HG03442 (cell line): ENCODE data around the gene MMP28.

Experiments
- ATAC-seq: cut with Tn5 transposase; IDR thresholded peaks from one replicate; pipeline ENCODE4 v1.9.1; 2021; ENCODE audit warnings: mild to moderate bottlenecking, moderate library complexity; ENCODE audit not compliant: unreplicated experiment

MMP28 gene

DNA sequence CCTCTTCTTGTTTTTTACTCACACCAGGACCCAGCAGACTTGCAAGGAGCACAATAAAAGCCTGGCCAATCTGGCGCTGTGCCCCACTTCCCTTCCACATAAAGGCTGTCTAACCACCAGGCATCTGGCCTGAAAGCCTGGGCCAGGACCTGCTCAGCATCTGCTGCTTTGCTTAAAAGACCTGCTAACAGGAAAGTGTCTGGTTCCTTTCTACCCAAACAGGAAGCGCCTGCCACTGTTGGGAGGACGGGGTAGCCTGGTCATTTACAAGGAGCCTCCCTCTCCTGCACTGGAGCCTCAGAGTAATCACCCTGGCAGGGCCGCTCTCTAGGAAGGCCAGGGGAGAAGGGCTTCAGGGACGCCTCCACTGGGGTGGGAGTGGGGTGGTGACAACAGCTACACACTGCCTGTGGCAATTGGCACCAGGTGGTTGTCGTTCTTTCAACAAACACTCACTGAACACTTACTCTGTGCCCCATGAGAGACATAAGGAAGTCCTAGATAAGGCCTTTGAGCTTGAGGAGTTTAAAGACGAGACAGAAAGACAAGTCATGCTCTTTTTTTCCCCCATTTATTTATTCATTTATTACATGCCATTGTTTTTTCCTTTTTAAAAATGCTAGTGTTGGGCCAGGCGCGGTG, 6.3 kb upstream of the MMP28 start:
- no peak for ATAC-seq

DNA sequence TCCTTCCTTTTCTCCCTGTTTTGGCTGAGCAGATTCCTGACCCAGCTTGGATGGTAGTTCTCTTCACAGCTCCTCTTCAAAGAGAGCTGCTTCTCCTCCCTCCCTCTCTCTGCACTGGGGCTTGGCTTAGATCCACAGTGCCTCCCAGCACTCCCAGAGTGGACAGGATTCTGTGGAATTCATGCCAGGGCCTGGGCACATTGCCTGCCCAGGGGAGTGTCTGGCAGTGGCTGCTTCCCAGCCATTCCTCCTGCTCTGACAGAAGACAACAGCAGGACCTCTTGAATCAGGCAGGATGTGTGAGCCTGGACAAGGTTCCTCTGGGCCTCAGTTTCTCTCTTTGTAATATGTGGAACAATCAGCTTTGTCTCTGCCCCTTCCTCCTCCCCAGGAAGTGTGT, 4.5 kb upstream of the MMP28 start:
- no peak for ATAC-seq

DNA sequence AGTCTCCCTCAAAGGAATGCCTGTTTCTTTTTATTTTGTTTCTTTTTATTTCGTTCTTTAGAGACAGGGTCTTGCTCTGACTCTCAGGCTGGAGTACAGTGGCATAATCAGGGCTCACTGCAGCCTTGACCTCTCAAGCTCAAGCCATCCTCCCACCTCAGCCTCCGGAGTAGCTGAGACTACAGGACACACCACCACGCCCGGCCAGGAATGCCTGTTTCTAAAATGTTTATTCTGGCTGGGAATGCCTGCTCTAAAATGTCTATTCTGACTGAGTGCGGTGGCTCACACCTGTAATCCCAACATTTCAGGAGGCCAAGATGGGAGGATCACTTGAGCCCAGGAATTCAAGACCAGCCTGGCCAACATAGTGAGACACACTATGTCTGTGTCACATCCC, 2.5 kb upstream of the MMP28 start:
- ATAC-seq, result no peak

DNA sequence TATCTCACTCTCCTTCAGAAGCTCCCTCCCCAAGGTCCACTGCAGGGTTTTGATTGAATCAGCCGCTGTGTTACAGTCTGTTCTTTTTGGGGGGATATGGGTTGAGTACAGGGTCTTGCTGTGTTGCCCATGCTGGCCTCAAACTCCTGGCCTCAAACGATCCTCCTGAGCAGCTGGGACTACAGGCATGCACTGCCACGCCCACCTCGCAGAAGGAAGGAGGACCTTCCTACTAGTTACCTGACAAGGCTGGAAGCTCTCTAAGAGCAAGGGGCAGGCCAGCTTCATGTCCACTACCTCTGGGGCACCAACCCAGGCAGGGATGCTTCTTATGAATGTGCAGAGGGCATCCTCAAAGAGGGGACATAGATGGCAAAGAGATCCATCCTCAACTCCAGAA, 1.9 kb upstream of the MMP28 start:
- ATAC-seq, result no peak

DNA sequence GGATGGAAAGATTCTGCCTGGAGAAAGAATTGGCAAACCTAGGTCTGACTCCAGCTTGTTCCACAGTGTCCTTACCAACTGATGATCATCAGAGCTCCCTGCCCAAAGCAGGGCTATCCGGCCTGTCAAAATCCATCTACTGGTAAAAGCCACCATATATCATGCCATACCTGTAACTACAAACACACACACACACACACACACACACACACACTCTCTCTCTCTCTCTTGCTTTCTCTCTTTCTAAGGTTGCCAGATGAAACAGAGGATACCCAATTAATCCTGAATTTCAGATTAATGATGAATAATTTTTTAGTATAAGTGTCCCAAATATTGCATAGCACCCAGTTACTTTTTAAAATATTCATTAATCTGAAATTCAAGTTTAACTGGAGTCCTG, 1.5 kb upstream of the MMP28 start:
- no peak for ATAC-seq

DNA sequence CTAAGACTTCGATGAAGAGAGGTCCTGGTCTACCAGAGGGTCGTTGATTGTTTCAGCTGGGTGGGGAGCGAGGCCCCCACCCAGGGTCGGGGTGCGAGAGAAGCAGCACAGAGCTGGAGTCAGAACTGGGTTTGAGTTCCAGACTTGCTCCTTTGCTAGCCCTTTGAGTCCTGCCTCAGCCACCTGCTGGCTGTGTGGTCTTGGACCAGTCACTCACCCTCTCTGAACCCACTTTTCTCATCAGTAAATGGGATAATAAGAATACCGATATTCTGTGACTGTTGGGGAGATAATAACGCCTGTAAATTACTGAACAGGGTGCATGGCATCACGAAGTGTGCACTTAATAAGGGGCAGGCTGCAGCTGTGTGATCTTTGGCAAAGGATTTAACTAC, 427 bp upstream of the MMP28 start:
- no peak for ATAC-seq

DNA sequence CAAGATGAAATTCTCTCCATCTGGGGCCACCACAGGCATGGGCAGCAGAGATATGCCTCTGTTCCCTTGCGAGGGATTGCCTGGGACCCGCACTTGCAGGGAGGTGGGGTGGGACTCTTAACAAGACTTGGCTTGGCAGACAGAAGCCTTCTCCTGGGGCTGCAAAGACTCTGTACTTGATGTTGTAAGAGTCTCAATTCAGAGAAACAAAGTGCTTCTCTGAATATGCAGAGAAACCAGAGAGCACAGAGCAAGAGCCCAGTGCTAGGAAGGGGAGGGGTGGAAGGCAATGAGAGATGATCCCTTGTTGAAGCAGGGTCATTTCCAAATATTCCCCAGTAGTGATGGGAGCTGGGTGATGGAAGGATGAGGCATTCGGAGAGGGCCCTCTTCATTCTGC, 2.2 kb downstream of the MMP28 start:
- no peak for ATAC-seq

DNA sequence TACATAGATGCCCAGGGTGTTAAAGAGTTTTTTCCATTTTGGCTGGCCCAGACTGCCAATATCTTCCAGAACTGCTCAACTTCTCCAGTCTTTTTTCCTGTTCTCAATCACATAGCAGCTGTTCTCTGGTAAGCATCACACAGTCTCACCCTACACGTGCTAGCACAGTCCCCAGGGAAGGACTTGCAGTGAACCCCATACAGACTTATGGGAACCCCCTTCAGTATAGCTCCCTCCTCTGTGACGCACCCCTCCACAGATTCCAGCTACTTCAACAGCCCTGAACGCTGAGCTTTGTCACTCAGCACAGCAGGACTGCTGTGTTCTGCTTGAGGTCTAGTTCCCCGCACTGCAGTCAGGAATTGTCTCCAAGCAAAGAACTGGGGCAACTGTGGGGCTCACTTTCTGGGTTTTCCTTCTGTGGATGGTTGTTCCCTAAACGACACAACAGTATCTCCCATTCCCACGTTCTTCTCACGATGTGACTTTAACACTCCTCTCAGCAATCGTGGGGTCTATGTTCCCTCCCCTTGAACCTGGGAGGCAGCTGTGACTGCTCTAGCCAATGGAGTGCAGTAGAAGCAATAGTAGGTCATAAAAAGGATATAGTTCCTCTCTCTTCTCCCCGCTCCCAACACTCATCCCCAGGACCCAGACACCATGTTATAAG, 3.6 kb downstream of the MMP28 start:
- no peak for ATAC-seq

DNA sequence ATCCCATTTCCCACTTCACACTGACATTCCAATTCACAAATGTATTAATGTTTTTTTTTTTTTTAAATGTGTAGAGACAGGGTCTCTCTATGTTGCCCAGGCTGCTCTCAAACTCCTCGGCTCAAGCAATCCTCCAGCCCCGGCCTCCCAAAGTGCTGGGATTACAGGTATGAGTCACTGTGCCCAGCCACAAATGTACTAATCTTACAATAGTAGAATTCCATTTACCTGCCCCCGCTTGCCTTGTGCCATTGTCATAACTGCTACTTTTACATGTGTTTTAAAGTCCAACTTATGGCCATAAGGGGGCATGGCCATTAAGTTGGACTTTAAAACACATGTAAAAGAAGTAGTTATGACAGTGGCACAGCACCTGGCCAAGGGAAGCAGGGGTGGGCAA, 4.6 kb downstream of the MMP28 start:
- ATAC-seq, result no peak

DNA sequence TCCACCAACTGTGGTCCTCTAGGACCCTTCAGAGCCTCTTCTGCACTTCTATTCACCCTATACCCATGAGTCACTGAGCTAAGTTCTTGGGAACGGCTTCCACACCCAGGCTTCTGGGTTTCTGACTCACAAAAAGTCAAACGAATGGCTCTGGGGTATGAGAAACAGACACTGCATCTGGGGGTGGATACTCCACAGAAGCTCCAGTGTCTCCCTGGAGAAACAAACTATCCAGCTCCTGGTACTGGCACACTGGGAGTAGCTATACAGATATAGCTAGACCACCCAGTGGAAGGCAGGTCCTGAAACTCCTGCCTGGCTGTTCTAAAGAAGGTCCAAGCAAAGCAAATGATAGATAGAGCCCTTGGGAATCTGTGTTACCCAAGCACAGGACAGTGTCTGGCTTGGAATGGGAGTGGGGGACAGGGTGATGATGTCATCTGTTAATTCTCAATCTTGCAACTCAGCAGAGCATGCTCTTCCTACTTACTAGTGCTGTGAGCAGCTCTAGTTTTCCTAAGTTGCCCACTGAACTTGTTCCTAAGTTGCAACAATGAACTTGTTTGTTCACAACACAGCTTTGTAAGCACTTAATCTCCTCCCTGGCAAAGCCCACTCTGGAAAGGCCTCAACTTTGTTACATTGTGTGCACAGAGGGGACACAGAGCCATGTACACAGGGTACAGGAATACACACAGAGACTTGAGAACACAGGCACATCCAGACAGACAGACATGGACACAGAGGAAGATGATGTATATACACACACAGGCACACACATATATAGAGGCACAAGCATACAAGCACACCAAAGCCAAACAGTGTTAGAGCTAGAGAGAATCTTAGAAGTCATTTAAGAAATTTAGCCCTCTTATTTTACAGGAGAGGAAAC, 6.7 kb downstream of the MMP28 start:
- ATAC-seq, result no peak

DNA sequence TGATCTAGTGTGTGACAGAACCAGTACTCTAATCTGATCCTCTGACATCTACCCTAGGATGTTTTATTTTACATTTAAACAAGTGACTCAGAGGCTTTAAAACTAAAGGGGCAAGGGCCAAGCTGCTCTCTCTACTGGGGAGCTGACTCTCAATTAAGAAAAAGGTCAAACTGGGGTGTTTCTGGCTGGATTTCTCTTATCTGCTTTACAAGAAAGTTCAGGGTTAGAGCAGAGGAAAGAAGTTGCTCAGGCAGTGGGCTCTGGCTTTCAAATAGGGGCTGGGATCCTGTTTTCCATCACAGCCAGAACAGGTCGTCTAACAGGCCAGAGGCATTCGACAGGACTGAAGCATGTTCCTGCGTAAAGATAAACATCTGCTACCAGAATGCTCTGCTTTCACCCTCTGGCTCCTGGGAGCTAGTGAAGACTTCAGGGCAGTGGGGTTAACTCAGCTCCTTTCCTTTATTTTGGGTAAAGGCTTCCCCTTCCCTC, 8.5 kb downstream of the MMP28 start:
- no peak for ATAC-seq

DNA sequence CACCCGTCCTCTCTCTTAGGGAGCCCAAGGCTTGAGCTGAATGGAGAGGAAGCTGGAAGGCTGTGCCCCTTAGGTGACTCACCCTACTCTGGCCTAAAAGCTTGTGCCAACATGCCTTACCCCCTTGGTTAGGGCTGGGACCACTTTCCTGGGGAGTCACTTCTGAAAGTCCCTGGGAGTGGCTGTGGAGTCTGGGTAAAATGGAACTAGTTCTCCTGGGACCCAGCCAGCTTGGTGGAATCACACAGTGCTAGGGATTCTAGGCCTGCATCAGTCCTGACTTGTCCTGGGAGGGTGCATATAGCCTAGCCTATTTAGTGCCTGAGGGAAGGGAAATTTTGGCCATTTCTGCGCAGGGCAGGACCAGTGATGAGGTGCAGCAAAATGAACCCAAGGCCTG, 10.5 kb downstream of the MMP28 start:
- ATAC-seq, result no peak

DNA sequence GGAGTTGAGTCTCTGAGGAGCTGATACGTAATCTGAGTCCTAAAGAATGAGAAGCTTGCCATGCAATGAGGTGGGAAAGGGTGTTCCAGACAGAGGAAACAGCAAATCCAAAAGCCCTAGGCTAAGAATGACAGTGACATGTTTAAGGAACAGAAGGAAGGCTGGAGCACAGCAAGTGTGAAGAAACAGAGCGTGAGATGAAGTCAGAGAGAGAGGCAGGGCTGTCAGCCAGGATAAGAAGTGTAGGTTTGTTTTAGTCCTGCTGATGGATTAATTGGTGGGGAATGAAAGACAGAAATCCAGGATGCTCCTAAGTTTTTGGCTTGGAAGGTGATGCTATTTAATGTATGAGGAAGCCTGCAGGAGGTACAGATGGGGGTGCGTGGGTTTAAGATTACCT, 14.5 kb downstream of the MMP28 start:
- no peak for ATAC-seq

DNA sequence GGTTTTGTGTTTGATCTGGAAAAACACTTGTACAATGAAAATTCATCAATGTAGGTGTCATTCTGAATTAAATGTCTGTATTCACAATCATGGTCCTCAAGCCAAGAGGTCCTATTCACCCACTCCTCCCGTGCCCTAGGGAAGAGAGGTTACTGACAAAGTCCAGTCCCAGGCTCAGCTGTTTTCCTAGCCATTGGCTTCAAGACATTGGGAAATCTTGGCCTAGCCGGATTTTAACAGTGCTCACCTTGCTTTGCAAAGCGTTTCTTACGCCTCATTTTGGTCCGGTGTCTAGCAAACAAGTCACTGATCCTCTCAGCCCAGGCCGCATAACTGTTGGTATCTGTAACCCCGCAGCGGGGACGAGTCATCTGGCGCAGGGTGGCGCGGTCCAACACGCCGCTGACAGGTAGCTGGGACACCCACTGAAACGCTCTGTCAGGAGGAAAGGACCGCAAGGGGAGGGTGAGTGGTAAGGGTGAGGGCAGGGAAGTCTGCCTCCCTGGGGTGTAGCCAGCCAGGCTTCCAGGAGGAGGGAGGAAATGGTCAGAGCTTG, 16.7 kb downstream of the MMP28 start:
- ATAC-seq, result no peak

DNA sequence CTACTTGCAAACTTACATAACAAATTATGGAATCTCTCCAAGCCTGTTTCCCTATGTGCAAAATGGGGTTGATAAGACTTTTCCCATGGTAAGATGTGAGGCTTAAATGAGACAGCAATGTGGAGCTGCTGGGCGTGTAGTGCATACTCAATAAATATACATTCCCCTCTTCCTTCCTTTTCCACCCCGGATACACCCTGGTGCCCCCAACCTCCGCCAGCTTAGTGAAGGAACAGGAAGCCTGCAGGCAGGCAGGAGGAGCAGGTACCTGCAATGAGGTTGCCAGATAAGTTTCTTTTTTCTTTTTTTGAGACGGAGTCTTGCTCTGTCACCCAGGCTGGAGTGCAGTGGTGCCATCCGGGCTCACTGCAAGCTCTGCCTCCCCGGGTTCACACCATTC, 19.9 kb downstream of the MMP28 start:
- ATAC-seq, result no peak

DNA sequence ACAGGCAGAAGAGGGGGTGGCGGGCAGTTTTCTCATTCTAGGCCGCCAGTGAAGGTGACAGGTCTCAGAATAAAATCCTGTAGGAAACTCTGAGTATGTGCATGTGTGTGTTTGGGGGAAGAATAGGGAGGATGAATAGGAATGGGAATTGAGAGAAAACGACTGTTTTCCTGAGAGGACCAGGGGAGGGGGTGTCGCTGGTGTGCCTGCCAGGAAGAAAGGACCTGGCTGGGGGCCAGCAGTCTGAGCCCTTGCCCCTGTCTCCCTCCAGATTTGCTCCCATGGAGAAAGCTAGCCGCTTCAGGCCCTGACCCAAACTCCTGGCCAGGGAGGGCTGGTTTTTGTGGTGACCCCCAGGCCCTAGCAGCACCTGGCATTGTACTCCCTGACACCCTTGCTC, 20.4 kb downstream of the MMP28 start:
- ATAC-seq, result no peak

DNA sequence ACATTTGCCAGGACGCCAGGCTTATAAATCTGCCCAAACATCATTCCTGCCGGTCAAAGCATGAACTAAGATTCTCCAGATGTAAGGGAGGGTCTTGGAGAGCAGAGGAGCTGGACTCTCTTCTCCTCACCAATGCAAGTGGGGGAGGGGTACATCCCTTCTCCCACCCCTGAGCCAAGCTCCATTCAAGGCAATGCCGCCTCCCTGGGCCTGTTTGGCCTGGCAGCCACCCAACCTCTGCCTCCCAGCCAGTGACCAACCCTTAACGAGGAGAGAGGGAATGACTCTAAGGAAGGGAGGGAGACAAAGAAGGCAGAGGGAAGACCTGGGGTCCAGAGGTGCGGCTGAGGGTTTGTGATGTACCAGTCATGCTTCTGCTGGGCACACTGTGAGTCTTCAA, 20.9 kb downstream of the MMP28 start:
- ATAC-seq, result no peak

DNA sequence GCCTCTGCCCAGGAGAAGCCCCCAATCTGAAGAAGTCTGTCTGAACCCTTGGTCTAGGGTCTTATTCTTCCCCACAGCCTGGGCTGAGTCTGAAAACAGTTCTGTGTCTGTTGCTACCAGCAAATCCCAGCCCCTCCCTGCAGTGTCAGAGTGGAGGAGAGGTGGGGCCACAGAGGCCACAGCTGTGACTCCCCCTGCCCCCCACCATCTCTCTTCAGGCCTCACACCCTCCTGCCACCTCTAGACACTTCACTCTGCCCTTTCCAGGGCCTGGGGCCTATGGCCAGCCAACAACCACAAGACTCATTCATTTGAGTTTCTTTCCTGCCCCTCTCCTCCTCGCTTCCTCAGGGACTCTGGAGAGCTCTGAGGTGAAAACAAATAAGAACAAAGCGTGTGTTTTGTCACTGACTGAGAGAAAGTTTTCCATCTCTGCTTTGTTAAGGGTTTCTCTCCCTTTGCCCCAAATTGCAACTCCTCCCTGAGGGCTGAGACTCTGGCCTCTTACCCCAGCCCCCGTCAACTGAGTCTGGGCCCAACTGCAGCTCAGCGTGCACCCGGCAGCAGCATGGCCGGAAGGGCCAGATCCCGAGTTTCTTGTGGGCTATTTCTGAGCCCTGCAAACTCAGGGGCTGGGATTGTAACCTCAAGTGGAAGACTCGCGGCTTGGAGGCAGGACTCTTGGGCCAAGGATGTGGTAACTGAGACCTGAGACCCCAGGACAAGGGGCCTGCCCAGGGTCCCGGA, 21.6 kb downstream of the MMP28 start:
- ATAC-seq, result no peak

DNA sequence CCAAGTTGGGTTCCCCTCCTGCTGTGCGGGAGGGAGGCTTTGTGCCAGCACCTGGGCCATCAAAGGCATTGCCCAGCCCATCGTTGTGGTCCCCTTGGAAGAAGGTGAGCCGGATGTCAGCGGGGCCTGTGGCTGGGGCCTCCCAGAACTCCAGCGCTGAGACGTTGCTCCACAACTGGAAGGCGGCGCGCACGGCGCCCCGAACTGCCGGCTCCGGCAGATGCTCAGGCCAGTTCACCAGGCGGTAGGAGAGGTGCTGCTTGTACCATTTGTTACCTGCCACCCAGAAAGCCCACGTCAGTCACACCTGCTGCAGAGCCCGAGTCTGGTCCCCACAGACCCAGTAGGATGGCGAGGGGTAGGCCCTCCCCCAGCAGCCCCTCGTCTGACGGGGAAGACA, 22.3 kb downstream of the MMP28 start:
- no peak for ATAC-seq

DNA sequence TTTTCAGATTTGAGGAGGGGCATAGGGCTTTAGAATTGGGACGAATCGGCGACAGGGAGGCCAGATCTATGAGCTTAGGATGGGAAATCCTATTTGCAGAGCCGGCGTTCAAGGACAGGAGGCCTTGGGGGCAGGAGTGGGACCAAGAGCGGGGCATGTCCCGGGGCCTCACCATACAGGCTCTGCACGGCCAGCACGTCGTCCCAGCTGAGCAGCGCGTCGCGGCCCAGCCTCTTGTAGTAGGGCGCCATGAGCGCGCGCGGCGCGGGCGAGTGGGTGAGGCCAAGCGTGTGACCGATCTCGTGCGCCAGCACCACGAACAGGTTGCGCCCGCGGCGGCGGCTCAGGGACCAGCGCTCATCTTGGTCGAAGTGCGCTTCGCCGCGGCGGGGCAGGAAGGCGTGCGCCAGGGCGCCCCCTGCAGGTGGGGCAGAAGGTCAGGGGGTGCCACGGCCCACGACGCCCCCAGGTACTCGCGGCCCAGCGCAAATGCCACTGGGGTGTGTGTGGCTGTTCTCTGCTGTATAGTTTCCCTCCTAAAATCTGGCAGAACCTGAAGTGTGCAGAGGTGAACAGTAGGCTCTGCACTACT, 25.4 kb downstream of the MMP28 start:
- no peak for ATAC-seq

DNA sequence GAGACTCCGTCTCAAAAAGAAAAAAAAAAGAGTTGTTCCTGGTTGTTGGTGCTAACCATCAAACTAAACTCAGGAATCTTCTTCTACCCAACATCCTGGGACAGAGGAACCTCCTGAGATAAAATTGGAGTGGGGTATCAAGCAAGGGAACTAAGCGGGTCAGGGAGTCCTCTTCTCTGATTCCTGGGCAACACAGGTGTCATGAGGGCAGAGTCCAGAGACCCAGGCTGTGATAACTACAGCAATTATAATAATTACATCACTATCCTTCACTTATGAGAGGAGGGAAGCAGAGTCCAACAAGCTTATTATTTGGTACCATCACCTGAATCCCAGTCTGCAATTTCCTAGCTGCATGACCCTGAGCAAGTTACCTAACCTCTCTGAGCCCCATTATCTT, 26.6 kb downstream of the MMP28 start:
- no peak for ATAC-seq
